HEK293 (cell line): ENCODE results near the gene CPAMD8.

Experiments
- CTCF ChIA-PET: fragments of 350-600 bp; formaldehyde crosslinking; extraction: SDS; loops from one replicate; lab custom pipeline; 2021; ENCODE audit warnings: antibody characterized with exemption; lab: Yijun Ruan, JAX
- POLR2A ChIA-PET: fragments of 300-600 bp; formaldehyde crosslinking; extraction: SDS; loops from one replicate; lab custom pipeline; 2020; ENCODE audit warnings: antibody characterized with exemption, inconsistent platforms; lab: Yijun Ruan, JAX
- H3K27ac ChIP-seq: fragments of 200-500 bp; sonication (Bioruptor generic); 2 replicates; pipeline ENCODE4 v1.5.1; 2014; ENCODE audit warnings: low read depth, low read length, control low read depth, inconsistent platforms; ENCODE audit errors: extremely low read depth
- H3K36me3 ChIP-seq, 2 experiments: fragments of 200-500 bp in 1 of 2; sonication (Bioruptor generic) in 1 of 2; 1 replicate in 1 of 2; 2 replicates in 1 of 2; pipeline ENCODE4 v1.5.1; 2014 to 2017; ENCODE audit warnings: inconsistent platforms in 2 of 2, low read length in 2 of 2; ENCODE audit not compliant: control insufficient read depth in 2 of 2, insufficient read depth in 1 of 2
- H3K4me1 ChIP-seq: fragments of 200-500 bp; sonication (Bioruptor generic); 2 replicates; pipeline ENCODE4 v1.5.1; 2014; ENCODE audit warnings: mild to moderate bottlenecking, low read length, inconsistent platforms; ENCODE audit not compliant: control insufficient read depth, insufficient read depth
- H3K4me3 ChIP-seq: 2 replicates; pipeline ENCODE4 v1.5.1; 2011; ENCODE audit warnings: low read depth, mild to moderate bottlenecking, control low read depth, low read length, moderate library complexity
- H3K9me3 ChIP-seq: fragments of 200-500 bp; sonication (Bioruptor generic); 2 replicates; pipeline ENCODE4 v1.5.1; 2014; ENCODE audit warnings: low read depth, low read length, inconsistent platforms; ENCODE audit not compliant: control insufficient read depth, insufficient read depth
- BCL6B ChIP-seq: fragments of 450-650 bp; formaldehyde crosslinking; IDR thresholded peaks from 2 replicates; pipeline ENCODE4 v1.5.1; 2017; ENCODE audit warnings: missing biosample characterization, missing genetic modification characterization
- EGR2 ChIP-seq: fragments of 450-650 bp; formaldehyde crosslinking; IDR thresholded peaks from 2 replicates; pipeline ENCODE4 v1.5.1; 2016; ENCODE audit warnings: low read depth, missing biosample characterization, missing genetic modification characterization
- FEZF1 ChIP-seq: fragments of 450-650 bp; formaldehyde crosslinking; IDR thresholded peaks from 2 replicates; pipeline ENCODE4 v1.5.1; 2016; ENCODE audit warnings: missing biosample characterization, missing genetic modification characterization
- PRDM1 ChIP-seq: fragments of 450-650 bp; formaldehyde crosslinking; IDR thresholded peaks from 2 replicates; pipeline ENCODE4; 2016; ENCODE audit warnings: missing biosample characterization, missing genetic modification characterization
- SP3 ChIP-seq: fragments of 450-650 bp; formaldehyde crosslinking; IDR thresholded peaks from 2 replicates; pipeline ENCODE4 v1.5.1; 2016; ENCODE audit warnings: missing biosample characterization, missing genetic modification characterization
- WT1 ChIP-seq: fragments of 450-650 bp; formaldehyde crosslinking; IDR thresholded peaks from 2 replicates; pipeline ENCODE4 v1.5.1; 2016; ENCODE audit warnings: missing biosample characterization, missing genetic modification characterization
- YY2 ChIP-seq: fragments of 450-650 bp; formaldehyde crosslinking; IDR thresholded peaks from 2 replicates; pipeline ENCODE4 v1.5.1; 2016; ENCODE audit warnings: missing biosample characterization, missing genetic modification characterization
- ZFHX2 ChIP-seq: fragments of 450-650 bp; formaldehyde crosslinking; conservative IDR thresholded peaks from 2 replicates; pipeline ENCODE4 v1.5.1; 2016; ENCODE audit warnings: missing biosample characterization, missing genetic modification characterization
- ZIC2 ChIP-seq: fragments of 450-650 bp; formaldehyde crosslinking; IDR thresholded peaks from 2 replicates; pipeline ENCODE4 v1.5.1; 2016; ENCODE audit warnings: missing biosample characterization, missing genetic modification characterization
- ZNF133 ChIP-seq: fragments of 450-650 bp; formaldehyde crosslinking; IDR thresholded peaks from 2 replicates; pipeline ENCODE4 v1.5.1; 2016; ENCODE audit warnings: missing biosample characterization, missing genetic modification characterization
- ZNF157 ChIP-seq: fragments of 450-650 bp; formaldehyde crosslinking; IDR thresholded peaks from 2 replicates; pipeline ENCODE4 v1.5.1; 2016; ENCODE audit warnings: missing biosample characterization, missing genetic modification characterization
- ZNF202 ChIP-seq: fragments of 450-650 bp; formaldehyde crosslinking; IDR thresholded peaks from 2 replicates; pipeline ENCODE4 v1.5.1; 2016; ENCODE audit warnings: missing biosample characterization, missing genetic modification characterization, borderline replicate concordance
- ZNF23 ChIP-seq: fragments of 450-650 bp; formaldehyde crosslinking; IDR thresholded peaks from 2 replicates; pipeline ENCODE4 v1.5.1; 2016; ENCODE audit warnings: missing biosample characterization, missing genetic modification characterization, borderline replicate concordance
- ZNF366 ChIP-seq: fragments of 450-650 bp; formaldehyde crosslinking; conservative IDR thresholded peaks from 2 replicates; pipeline ENCODE4 v1.5.1; 2016; ENCODE audit warnings: missing biosample characterization, missing genetic modification characterization
- ZNF423 ChIP-seq: fragments of 450-650 bp; formaldehyde crosslinking; IDR thresholded peaks from 2 replicates; pipeline ENCODE4 v1.5.1; 2016; ENCODE audit warnings: missing biosample characterization, missing genetic modification characterization
- ZNF639 ChIP-seq: fragments of 450-650 bp; formaldehyde crosslinking; IDR thresholded peaks from 2 replicates; pipeline ENCODE4 v1.5.1; 2016; ENCODE audit warnings: missing biosample characterization, missing genetic modification characterization

The CPAMD8 gene

GRCh38 chr19:17048885-17049453 is 22.4 kb upstream of the CPAMD8 start (continued):
- TF ChIP-seq YY2 (tag by site-specific recombination): no peak

- Histone ChIP-seq H3K4me1 (no peaks in the 10 kb centered on the region), H3K27ac (no peak overlapping the region), H3K4me3 (no peak overlapping the region), H3K9me3 (no peaks in the 10 kb centered on the region), H3K36me3 (peaks cover 0 to 23% of the 10 kb centered on the region in 2 experiments)
- TF ChIP-seq SP3 (tag by site-specific recombination) (no peak), ZIC2 (tag by site-specific recombination) (peak; percentile 99)
- ChIA-PET POLR2A (no interaction called here), CTCF (interaction anchor here (0.5 kb wide), 1 partner anchor 528 kb away, joined by 3 read pairs; no protein-coding TSS in a partner anchor)
Observed at GRCh38 chr19:17045907-17046502, 19.4 kb upstream of the CPAMD8 start.

- POLR2A ChIA-PET: no interaction called here
- peak; percentile 97 for TF ChIP-seq ZIC2 (tag by site-specific recombination)
- no peak for TF ChIP-seq ZNF202 (tag by site-specific recombination)
- TF ChIP-seq, all 188 proteins: peak for 1
- Histone ChIP-seq H3K4me1 (no peaks in the 10 kb centered on the region), H3K36me3 (peaks cover 0 to 5% of the 10 kb centered on the region in 2 experiments; a peak in 1 of 3 replicates), H3K27ac (no peak overlapping the region), H3K9me3 (no peaks in the 10 kb centered on the region), H3K4me3 (no peak overlapping the region)
- CTCF ChIA-PET: interaction anchor here (0.5 to 1.4 kb wide), 2 partner anchors 9 to 362 kb away, joined by 3 to 6 read pairs; partner anchors contain the start of gene BST2
Observed at GRCh38 chr19:17043744-17044143, 17.1 kb upstream of the CPAMD8 start.

GRCh38 chr19:17041976-17042375 is 15.4 kb upstream of the CPAMD8 start:
- ChIA-PET CTCF (interaction anchor here (0.9 kb wide), 1 partner anchor 10 kb away, joined by 3 read pairs; no protein-coding TSS in a partner anchor), POLR2A (interaction anchor here (0.8 kb wide), 1 partner anchor 173 kb away, joined by 3 read pairs; the partner anchor contains the start of gene USE1)
- H3K9me3 ChIP-seq: no peaks in the 10 kb centered on the region
- TF ChIP-seq ZNF23 (tag by site-specific recombination): no peak
- peak; percentile 23; the same call in 1 of the 2 replicates for TF ChIP-seq ZFHX2
- no peak for TF ChIP-seq FEZF1
- peak; percentile 52 for TF ChIP-seq ZIC2 (tag by site-specific recombination)
- TF ChIP-seq EGR2 (tag by site-specific recombination): peak; percentile 29; the same call in 1 of the 2 replicates
- TF ChIP-seq ZNF133 (tag by site-specific recombination): no peak
- TF ChIP-seq ZNF157 (tag by site-specific recombination): no peak
- no peaks in the 10 kb centered on the region for H3K36me3 ChIP-seq
- H3K4me1 ChIP-seq: no peaks in the 10 kb centered on the region
- no peak overlapping the region for H3K4me3 ChIP-seq
- H3K27ac ChIP-seq: no peak overlapping the region

GRCh38 chr19:17037966-17038500 is 11.4 kb upstream of the CPAMD8 start:
- no peaks in the 10 kb centered on the region for H3K36me3 ChIP-seq
- H3K4me1 ChIP-seq: no peaks in the 10 kb centered on the region
- H3K27ac ChIP-seq: no peak overlapping the region
- TF ChIP-seq ZNF423 (tag by site-specific recombination): no peak
- TF ChIP-seq ZNF639: no peak
- TF ChIP-seq BCL6B: no peak
- peak; percentile 32; the same call in 1 of the 2 replicates for TF ChIP-seq ZNF366 (tag by site-specific recombination)
- TF ChIP-seq PRDM1: peak; percentile 14; the same call in 1 of the 2 replicates
- no peak for TF ChIP-seq WT1 (tag by site-specific recombination)
- TF ChIP-seq, all 188 proteins: peak for 2
- H3K9me3 ChIP-seq: no peaks in the 10 kb centered on the region
- ChIA-PET CTCF (no interaction called here), POLR2A (no interaction called here)
- no peak overlapping the region for H3K4me3 ChIP-seq
